Stomach (tissue), 4 donors: Measurements from ENCODE around the gene PLXNA1.

ENCODE experiments used
- CTCF ChIP-seq, 7 experiments: fragments of 450-650 bp in 4 of 7; fragments of 200-600 bp in 3 of 7; sonication (generic) in 3 of 7; IDR thresholded peaks; one replicate each; pipeline ENCODE4 v1.5.1; 2016 to 2019; ENCODE audit warnings: antibody characterized with exemption in 7 of 7, control low read depth in 2 of 7, mild to moderate bottlenecking in 1 of 7
- EP300 ChIP-seq: sonication (generic); formaldehyde crosslinking; IDR thresholded peaks from one replicate; pipeline ENCODE4 v1.6.1; 2017; ENCODE audit warnings: antibody characterized with exemption

GRCh38 chr3:127019449-127019848, 36.5 kb downstream of the PLXNA1 start:
- TF ChIP-seq CTCF (IDR thresholded peaks at IDR 0.05) (no peak), EP300 (no peak)
